SU-DHL-6 (cell line): ENCODE data around the gene WNT16.

Experiments
- H2AFZ ChIP-seq: fragments of 200-600 bp; sonication (generic); 2 replicates; pipeline ENCODE4 v1.6.1; 2014; ENCODE audit warnings: low read depth, mild to moderate bottlenecking, moderate library complexity, mixed read lengths, antibody characterized with exemption, low read length; ENCODE audit not compliant: severe bottlenecking
- H3F3A ChIP-seq: fragments of 200-600 bp; shearing (Covaris generic); 2 replicates; pipeline ENCODE4 v1.6.0; 2016; ENCODE audit warnings: antibody characterized with exemption, mild to moderate bottlenecking; ENCODE audit not compliant: insufficient read depth
- H3K27ac ChIP-seq: fragments of 200-600 bp; sonication (generic); 2 replicates; pipeline ENCODE4 v1.5.1; 2016; ENCODE audit warnings: low read depth, mild to moderate bottlenecking, low read length, moderate library complexity, mixed read lengths
- H3K27me3 ChIP-seq: fragments of 200-600 bp; sonication (generic), shearing (Covaris generic); 2 replicates; pipeline ENCODE4 v1.6.0; 2014; ENCODE audit warnings: mild to moderate bottlenecking, low read length
- H3K36me3 ChIP-seq: fragments of 200-600 bp; sonication (generic); 2 replicates; pipeline ENCODE4 v1.6.1; 2014; ENCODE audit warnings: mild to moderate bottlenecking, low read length, mixed read lengths
- H3K4me2 ChIP-seq: fragments of 300-600, 200-600 bp; shearing (Covaris generic), sonication (generic); 2 replicates; pipeline ENCODE4 v1.6.0; 2014; ENCODE audit warnings: low read length, low read depth, mild to moderate bottlenecking; ENCODE audit not compliant: poor library complexity, severe bottlenecking
- H3K4me3 ChIP-seq: fragments of 200-600 bp; sonication (generic); 2 replicates; pipeline ENCODE4 v1.5.1; 2014; ENCODE audit warnings: antibody characterized with exemption, low read length, mild to moderate bottlenecking, mixed read lengths; ENCODE audit not compliant: insufficient read depth, poor library complexity, severe bottlenecking
- H3K79me2 ChIP-seq: fragments of 200-600 bp; sonication (generic); 2 replicates; pipeline ENCODE4 v1.6.1; 2014; ENCODE audit warnings: mild to moderate bottlenecking, low read length, moderate library complexity; ENCODE audit not compliant: insufficient read depth
- H3K9ac ChIP-seq: fragments of 200-600 bp; sonication (generic); 2 replicates; pipeline ENCODE4 v1.7.0; 2014; ENCODE audit warnings: mild to moderate bottlenecking, low read length
- H3K9me2 ChIP-seq: fragments of 200-600 bp; sonication (generic); replicated peaks from 2 replicates; pipeline ENCODE4 v1.6.1; 2014; ENCODE audit warnings: low read length; ENCODE audit not compliant: insufficient read depth
- H3K9me3 ChIP-seq: fragments of 200-600 bp; sonication (generic); 2 replicates; pipeline ENCODE4 v1.6.1; 2014; ENCODE audit warnings: low read length, mixed read lengths; ENCODE audit not compliant: insufficient read depth
- H4K20me1 ChIP-seq: fragments of 200-600 bp; sonication (generic); 2 replicates; pipeline ENCODE4 v1.6.1; 2014; ENCODE audit warnings: low read depth, mild to moderate bottlenecking, antibody characterized with exemption, low read length, moderate library complexity, mixed read lengths
- EZH2phosphoT487 ChIP-seq: fragments of 200-600 bp; sonication (generic), shearing (Covaris generic); conservative IDR thresholded peaks from 2 replicates; pipeline ENCODE4 v1.6.1; 2018; ENCODE audit warnings: mild to moderate bottlenecking, antibody characterized with exemption, low read length, moderate library complexity, mixed read lengths
- TF ChIP-seq, protein P1 (sequence below): fragments of 200-600 bp; sonication (generic); IDR thresholded peaks from one replicate; pipeline ENCODE4 v1.5.1; 2017; ENCODE audit warnings: antibody characterized with exemption, mild to moderate bottlenecking, low read length, moderate library complexity; ENCODE audit not compliant: insufficient read depth, poor library complexity, severe bottlenecking

The WNT16 gene

DNA sequence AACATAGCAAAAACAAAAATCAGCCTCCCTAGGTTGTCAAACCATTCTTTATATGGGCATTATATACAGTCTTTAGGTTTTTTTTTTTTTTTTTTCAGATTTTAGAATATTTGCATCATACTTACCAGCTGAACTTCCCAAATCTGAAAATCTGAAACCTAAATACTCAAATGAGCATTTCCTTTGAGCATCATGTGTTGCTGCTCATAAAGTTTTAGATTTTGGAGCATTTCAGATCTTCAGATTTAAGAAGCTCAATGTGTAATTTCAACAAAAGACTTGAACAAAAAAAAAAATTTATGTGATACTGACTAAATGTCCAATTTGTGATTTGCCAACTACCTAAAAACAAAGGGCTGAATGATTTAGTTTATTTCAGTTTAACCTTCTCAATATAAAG lies 53.7 kb downstream of the WNT16 start:
- TF ChIP-seq, protein P1, sequence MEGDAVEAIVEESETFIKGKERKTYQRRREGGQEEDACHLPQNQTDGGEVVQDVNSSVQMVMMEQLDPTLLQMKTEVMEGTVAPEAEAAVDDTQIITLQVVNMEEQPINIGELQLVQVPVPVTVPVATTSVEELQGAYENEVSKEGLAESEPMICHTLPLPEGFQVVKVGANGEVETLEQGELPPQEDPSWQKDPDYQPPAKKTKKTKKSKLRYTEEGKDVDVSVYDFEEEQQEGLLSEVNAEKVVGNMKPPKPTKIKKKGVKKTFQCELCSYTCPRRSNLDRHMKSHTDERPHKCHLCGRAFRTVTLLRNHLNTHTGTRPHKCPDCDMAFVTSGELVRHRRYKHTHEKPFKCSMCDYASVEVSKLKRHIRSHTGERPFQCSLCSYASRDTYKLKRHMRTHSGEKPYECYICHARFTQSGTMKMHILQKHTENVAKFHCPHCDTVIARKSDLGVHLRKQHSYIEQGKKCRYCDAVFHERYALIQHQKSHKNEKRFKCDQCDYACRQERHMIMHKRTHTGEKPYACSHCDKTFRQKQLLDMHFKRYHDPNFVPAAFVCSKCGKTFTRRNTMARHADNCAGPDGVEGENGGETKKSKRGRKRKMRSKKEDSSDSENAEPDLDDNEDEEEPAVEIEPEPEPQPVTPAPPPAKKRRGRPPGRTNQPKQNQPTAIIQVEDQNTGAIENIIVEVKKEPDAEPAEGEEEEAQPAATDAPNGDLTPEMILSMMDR: no peak
- TF ChIP-seq EZH2phosphoT487: no peak
- Histone ChIP-seq H3K79me2 (peaks cover 50% of the 10 kb centered on the region), H3K27ac (peak overlapping the region; percentile 26; the same call in 1 of the 2 replicates), H2AFZ (no peak overlapping the region), H3F3A (peaks cover 11% of the 10 kb centered on the region; the same call in 1 of the 2 replicates), H3K4me2 (peak overlapping the region; percentile 56), H3K9me2 (no peaks in the 10 kb centered on the region), H3K36me3 (peaks cover 20% of the 10 kb centered on the region), H3K9ac (no peak overlapping the region), H3K4me3 (no peak overlapping the region), H4K20me1 (no peaks in the 10 kb centered on the region), H3K9me3 (peaks cover 6% of the 10 kb centered on the region; the same call in 1 of the 2 replicates), H3K27me3 (no peaks in the 10 kb centered on the region)

DNA sequence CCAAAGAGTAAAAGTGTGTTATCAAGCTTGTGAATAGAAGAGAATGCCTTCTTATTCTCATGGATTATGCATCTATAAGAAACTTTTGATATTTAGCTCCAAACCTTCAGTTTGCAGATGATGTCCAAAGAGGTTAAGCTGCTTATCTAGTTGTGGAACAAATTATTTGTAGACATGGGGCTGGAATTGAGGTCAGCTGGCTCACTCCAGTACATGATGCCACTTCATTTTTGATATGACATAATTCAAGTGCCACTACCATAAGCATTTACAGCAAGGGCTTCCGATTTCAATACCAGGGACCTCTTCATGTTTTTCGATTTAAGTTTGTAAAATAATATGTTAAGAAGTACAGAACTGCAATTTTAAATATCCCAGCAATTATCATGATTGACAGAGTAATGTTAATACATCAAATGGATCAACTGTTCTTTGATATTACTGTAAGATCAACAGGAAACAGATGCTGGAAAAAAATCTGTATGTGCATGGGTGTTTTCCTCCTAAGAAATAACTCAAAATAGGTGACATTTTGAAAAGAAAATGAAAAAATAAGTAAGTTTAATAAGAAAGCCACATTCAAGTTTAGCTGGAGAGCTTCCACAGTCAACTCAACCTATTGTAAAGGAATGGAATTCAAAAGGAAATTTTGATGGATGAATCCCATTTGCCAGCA lies 54.6 kb downstream of the WNT16 start:
- Histone ChIP-seq H2AFZ (no peak overlapping the region), H3K79me2 (peaks cover 59% of the 10 kb centered on the region), H3K9me2 (no peaks in the 10 kb centered on the region), H3F3A (peaks cover 11% of the 10 kb centered on the region; the same call in 1 of the 2 replicates), H3K9me3 (no peaks in the 10 kb centered on the region), H3K36me3 (peaks cover 11% of the 10 kb centered on the region), H3K9ac (no peak overlapping the region), H3K27me3 (no peaks in the 10 kb centered on the region), H4K20me1 (0 out of 2 replicates have a peak, but pooled peaks cover 4% of the 10 kb centered on the region), H3K4me3 (no peak overlapping the region), H3K4me2 (peak overlapping the region; percentile 56), H3K27ac (peak overlapping the region; percentile 26; the same call in 1 of the 2 replicates)
- TF ChIP-seq, protein P1: no peak
- TF ChIP-seq EZH2phosphoT487: no peak

DNA sequence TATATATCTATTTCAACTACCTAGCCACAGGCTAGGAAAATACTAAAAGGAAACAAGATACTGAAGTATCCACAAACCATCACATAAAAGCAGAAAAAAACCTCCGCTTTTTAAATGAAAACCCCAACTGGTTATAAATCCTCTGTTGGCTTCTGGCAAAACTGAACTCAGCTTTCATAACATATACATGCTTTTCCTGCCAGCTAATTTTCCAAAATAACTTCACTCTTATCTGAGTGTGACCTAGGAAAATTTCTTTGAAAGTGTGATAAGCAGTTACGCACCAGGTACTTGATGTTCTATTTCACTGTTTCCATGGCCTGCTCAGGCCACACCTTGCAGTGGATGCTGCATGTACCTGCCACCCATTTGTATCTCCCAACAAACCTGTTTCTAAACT lies 55.5 kb downstream of the WNT16 start:
- H3K27ac ChIP-seq: no peak overlapping the region
- H2AFZ ChIP-seq: no peak overlapping the region
- 0 out of 2 replicates have a peak, but pooled peaks cover 4% of the 10 kb centered on the region for H4K20me1 ChIP-seq
- H3K36me3 ChIP-seq: peaks cover 7% of the 10 kb centered on the region
- H3K9me2 ChIP-seq: no peaks in the 10 kb centered on the region
- peak overlapping the region; percentile 45 for H3K4me2 ChIP-seq
- TF ChIP-seq, protein P1: no peak
- no peak for TF ChIP-seq EZH2phosphoT487
- no peaks in the 10 kb centered on the region for H3K9me3 ChIP-seq
- no peak overlapping the region for H3K9ac ChIP-seq
- no peaks in the 10 kb centered on the region for H3K27me3 ChIP-seq
- no peak overlapping the region for H3K4me3 ChIP-seq
- peaks cover 11% of the 10 kb centered on the region; the same call in 1 of the 2 replicates for H3F3A ChIP-seq
- peaks cover 68% of the 10 kb centered on the region for H3K79me2 ChIP-seq
